Stimulated activated CD8-positive, alpha-beta memory T cell treated with anti-CD3 and anti-CD28 coated beads, Interleukin-4, amount 100 ng/mL, for 1 hour (primary cell): Measurements from ENCODE around the gene B2M.
"Not testable (repeated sequence)": the region's sequence is repeated elsewhere in the genome, so short reads cannot be mapped to it uniquely, and the experiment has no call there.

Experiments used
- DNase-seq, 2 donors: peaks; one replicate each; pipeline ENCODE4 v3.0.0-alpha.2; 2020; ENCODE audit warnings: low read depth in 2 of 2, low spot score in 1 of 2

B2M gene

DNA sequence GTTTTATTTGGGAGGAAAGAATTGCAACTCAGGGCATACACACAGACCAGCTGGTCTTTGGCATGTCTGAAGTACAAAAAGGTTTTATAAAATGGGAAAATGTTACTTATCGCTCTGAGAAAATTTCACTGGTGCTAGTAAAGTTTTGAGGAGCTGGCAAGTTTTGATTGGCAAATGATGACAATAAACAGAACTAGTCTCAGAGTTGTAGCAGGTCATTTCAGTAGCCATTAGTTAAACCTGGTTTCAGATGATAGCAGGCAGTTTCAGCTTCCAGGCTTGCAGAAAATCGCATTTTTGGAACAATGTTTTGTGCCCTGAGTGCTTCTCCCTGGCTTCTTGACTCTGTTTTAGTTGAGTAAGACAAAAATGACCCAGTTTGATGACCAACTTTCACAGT lies 10.7 kb downstream of the B2M start:
- DNase-seq: no peak

- no peak for DNase-seq
Observed at GRCh38 chr15:44726136-44726535, 14.8 kb downstream of the B2M start.

GRCh38 chr15:44726568-44727484 lies 15.5 kb downstream of the B2M start:
- DNase-seq: peak in 1 of 2 donors; percentile 60

GRCh38 chr15:44727485-44728231 lies 16.3 kb downstream of the B2M start:
- DNase-seq: no peak

GRCh38 chr15:44728232-44728575 lies 16.9 kb downstream of the B2M start:
- not testable (repeated sequence) for DNase-seq

- peak; percentile 87 to 92 for DNase-seq
Observed at GRCh38 chr15:44728576-44729407, 17.5 kb downstream of the B2M start.

DNA sequence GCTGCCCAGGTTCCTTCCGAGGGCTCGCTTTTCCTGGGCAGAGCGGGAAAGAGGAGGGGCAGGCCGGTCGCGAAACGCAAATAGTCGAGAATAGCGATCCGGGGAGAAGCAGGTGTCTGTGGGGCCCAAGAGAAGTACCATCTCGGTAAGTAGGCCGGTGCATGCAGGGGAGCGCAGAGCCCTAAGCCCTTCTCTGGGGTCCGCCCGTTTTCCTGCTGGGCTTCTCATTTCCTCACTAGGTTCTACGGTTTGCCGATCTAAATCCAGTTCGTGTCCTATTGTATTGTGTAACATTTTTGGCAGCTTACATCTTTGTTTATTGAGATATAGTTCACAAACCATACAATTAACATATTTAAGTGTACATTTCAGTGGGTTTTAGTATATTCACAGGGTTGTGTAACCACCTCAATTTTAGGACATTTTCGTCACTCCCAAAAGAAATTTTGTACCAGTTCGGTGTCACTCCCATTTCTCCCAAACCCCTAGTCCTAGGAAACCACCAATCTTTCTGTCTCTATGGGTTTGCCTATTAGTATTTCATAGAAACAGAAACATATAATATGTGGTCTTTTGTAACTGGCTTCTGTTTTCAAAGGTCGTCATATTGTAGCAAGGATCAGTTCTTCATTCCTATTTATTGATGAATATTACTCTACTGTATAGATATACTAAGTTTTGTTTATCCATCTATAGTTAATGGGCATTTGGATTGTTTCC lies 18.3 kb downstream of the B2M start:
- DNase-seq: no peak

GRCh38 chr15:44734839-44735481 lies 23.6 kb downstream of the B2M start:
- no peak for DNase-seq

DNA sequence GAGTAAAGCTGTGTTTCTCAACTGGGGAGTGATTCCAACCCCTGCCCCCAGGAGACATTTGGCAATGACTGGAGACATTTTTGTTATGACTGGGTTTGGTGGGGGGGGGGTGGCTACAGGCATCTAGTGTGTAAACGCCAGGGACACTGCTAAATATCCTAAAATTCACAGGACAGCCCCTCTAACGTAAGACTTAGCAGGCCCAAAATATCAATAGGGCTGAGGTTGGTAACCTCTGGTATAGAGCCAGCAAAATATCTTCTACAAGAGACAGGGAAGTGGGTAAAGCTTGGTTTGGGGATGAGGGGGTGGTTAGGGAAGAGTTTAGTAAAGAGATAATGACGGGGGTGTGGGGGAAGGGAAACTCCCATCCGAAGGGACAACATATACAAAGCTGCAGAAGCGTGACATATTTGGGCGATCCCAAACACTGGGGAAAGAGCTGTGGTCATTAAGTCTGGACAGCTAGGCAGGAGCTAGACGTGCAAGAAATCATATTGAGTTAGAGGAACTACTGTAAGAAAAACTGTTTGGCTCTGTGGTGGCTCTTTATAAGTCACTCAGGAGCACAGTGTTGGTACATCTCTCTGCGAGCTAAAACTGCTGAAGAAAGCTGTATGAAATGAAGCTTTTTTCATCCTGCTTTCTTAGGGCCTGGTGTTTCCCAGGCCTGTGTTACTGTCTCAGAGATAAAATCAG lies 24.3 kb downstream of the B2M start:
- no peak for DNase-seq

DNA sequence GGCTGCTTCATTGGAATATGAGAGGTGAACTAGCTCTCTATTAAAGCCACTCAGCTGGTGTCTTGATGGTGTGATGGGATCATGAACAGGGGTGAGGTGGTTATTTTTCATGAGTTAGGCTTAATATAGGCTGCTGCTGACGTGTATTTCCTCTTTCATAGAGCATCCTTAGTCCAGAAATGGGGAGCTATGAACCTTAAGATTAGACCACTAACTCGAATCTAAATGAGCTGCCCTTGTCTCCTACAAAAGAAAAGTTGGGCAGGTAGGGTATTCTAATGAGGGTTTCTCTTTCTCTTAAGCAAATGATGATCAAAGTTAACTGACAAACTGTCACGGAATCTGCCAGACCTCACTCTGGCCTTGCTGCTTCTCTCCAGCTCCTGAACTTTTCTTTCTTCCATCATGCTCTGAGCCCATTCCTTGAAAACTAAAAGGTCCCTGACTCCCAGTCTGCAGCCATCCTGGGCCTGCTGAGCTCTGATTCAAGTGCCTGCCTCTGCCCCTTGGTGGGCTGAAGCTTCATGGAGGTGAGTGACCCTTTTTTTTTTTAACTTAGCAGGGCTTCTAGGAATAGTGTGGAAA lies 25.0 kb downstream of the B2M start, which contains the start of gene TRIM69:
TSS of gene TRIM69 (plus strand) at position 348 of the 585 bp plus-strand sequence. CDS start at position 525, 177 bp downstream.
- DNase-seq: no peak

DNA sequence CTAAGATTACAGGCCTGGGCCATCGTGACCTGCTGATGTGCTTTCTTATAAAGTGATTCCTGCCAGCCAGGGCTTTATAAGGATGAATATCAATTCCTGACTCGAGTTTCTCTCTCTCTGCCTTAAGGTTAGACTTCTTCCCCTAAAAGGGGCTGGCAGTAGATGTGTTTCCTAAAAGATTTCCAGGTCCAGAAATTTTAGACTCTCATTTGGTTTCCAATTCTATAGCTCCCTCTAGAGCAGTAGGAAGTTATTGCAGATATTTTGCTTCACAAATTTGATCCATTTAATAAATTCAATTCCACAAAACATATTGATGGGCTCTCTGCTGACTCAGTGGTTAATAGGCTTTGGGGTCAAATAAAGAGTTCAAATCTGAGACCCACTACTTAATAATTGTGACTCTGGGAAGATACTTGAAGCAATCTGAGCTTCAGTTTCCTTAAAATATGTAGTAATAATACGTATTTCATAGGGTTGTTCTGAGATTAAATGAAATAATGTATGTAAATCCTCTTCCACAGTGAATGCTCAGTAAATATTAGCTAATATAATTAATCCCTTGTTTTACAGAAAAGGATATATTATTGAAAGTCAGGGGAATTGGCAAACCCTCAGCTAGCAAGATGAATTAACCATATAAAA lies 27.1 kb downstream of the B2M start:
- no peak for DNase-seq

- DNase-seq: not testable (repeated sequence)
Observed at GRCh38 chr15:44739222-44739847, 28.0 kb downstream of the B2M start.

GRCh38 chr15:44743454-44743853 lies 32.1 kb downstream of the B2M start:
- DNase-seq: not testable (repeated sequence)

DNA sequence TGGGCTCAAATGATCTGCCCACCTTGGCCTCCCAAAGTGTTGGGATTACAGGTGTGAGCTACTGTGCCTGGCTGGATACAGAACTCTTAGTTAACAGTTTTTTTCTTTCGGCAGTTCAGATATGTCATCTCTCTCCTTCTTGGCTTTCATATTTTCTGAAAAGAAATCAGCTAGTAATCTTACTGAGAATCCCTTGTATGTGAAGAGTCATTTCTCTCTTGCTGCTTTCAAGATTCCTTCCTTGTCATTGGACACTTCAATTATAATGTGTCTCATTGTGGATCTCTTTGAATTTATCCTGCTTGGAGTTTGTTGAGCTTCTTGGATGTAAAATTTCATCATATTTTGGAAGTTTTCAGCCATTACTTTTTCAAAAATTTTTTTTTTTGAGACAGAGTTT lies 42.0 kb downstream of the B2M start:
- no peak for DNase-seq

- no peak for DNase-seq
Observed at GRCh38 chr15:44763187-44763586, 51.9 kb downstream of the B2M start.

GRCh38 chr15:44763848-44764247 lies 52.5 kb downstream of the B2M start:
- no peak for DNase-seq

DNA sequence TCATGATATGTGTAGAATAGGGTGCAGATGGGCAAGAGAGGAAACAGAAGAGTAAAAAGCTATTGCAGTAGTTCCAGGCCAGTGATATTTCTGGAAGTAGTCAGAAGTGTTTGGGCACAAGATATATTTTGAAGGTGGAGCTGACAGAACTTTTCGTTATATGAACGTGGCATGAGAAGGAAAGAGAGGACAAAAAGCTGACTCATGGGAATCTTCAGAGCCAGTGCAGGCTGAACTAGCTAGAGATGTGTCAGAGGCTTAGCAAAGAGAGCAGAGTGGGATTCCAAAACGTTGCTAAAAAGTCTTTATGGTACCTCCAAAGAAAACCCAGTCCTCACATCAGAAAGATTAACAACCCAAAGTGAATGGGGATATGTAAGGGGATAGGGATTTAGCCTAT lies 53.7 kb downstream of the B2M start:
- DNase-seq: no peak
